WTC11 (cell line): ENCODE results near the gene HNF1A. TPM values are rescaled to one million over a fixed set of nuclear protein-coding genes. Genes with fewer than 3 reads are reported as not detected.
A peak's percentile ranks its signal among the peaks of the same experiment; 100 is the strongest.

ENCODE experiments used
- ATAC-seq: fragments of 200-7000 bp; cut with Tn5 transposase; 2 replicates; pipeline ENCODE4 v1.10.0; 2021; ENCODE audit warnings: mild to moderate bottlenecking, moderate library complexity
- CTCF ChIA-PET: fragments of 300-600 bp; sonication (Branson Sonifier 250); formaldehyde crosslinking; loops from one replicate; lab custom pipeline; 2021; ENCODE audit warnings: antibody characterized with exemption; lab: Charles Lee
- POLR2A ChIA-PET: fragments of 350-600 bp; sonication (Branson Sonifier 250); formaldehyde crosslinking; loops from one replicate; lab custom pipeline; 2021; ENCODE audit warnings: antibody characterized with exemption; lab: Charles Lee
- DNase-seq: peaks from one replicate; pipeline ENCODE4 v3.0.0; 2021; ENCODE audit warnings: low spot score
- H3K27ac Mint-ChIP-seq: 2 replicates; pipeline ENCODE4 v1.8.0; 2021; ENCODE audit warnings: mixed read lengths
- H3K27me3 Mint-ChIP-seq: 2 replicates; pipeline ENCODE4 v1.8.0; 2021; ENCODE audit warnings: low read depth, mild to moderate bottlenecking, moderate library complexity, mixed read lengths
- H3K36me3 Mint-ChIP-seq: 2 replicates; pipeline ENCODE4 v1.8.0; 2021; ENCODE audit warnings: mixed read lengths
- H3K4me1 Mint-ChIP-seq: 2 replicates; pipeline ENCODE4 v1.8.0; 2022; ENCODE audit warnings: mixed read lengths
- H3K4me3 Mint-ChIP-seq: 2 replicates; pipeline ENCODE4 v1.8.0; 2021; ENCODE audit warnings: mild to moderate bottlenecking, moderate library complexity, mixed read lengths
- H3K9me3 Mint-ChIP-seq: 2 replicates; pipeline ENCODE4 v1.8.0; 2021; ENCODE audit warnings: mixed read lengths
- ATF6 ChIP-seq: sonication (generic); formaldehyde crosslinking; IDR thresholded peaks from 2 replicates; pipeline ENCODE4 v1.8.1; 2023; ENCODE audit warnings: mild to moderate bottlenecking, missing genetic modification reagents
- CBFB ChIP-seq: sonication (generic); formaldehyde crosslinking; IDR thresholded peaks from 2 replicates; pipeline ENCODE4 v1.8.1; 2022; ENCODE audit warnings: mild to moderate bottlenecking, low read depth, missing genetic modification reagents
- CREM ChIP-seq: sonication (generic); formaldehyde crosslinking; IDR thresholded peaks from 2 replicates; pipeline ENCODE4 v1.8.1; 2022; ENCODE audit warnings: mild to moderate bottlenecking, missing genetic modification reagents, moderate library complexity
- E2F4 ChIP-seq: sonication (generic); formaldehyde crosslinking; IDR thresholded peaks from 2 replicates; pipeline ENCODE4 v1.8.1; 2022; ENCODE audit warnings: low read depth, mild to moderate bottlenecking, moderate library complexity, missing genetic modification reagents, borderline replicate concordance
- EMX1 ChIP-seq: fragments of 250-450 bp; sonication (Bioruptor Pico); IDR thresholded peaks from 2 replicates; pipeline ENCODE4 v1.8.0; 2021; ENCODE audit warnings: mild to moderate bottlenecking
- FOXP1 ChIP-seq: sonication (generic); formaldehyde crosslinking; IDR thresholded peaks from 2 replicates; pipeline ENCODE4 v1.8.0; 2022; ENCODE audit warnings: missing genetic modification reagents, mild to moderate bottlenecking, moderate library complexity, borderline replicate concordance
- GRHL2 ChIP-seq: fragments of 250-450 bp; sonication (Bioruptor Pico); IDR thresholded peaks from 2 replicates; pipeline ENCODE4 v1.8.0; 2022; ENCODE audit warnings: mild to moderate bottlenecking, moderate library complexity; ENCODE audit not compliant: insufficient replicate concordance, severe bottlenecking
- GTF2I ChIP-seq: fragments of 250-450 bp; sonication (Bioruptor Pico); conservative IDR thresholded peaks from 2 replicates; pipeline ENCODE4 v1.4.0; 2021; ENCODE audit warnings: mild to moderate bottlenecking
- KAT7 ChIP-seq: sonication (generic); formaldehyde crosslinking; IDR thresholded peaks from 2 replicates; pipeline ENCODE4 v1.8.1; 2023; ENCODE audit warnings: missing genetic modification reagents, mild to moderate bottlenecking, borderline replicate concordance
- NFYB ChIP-seq: sonication (generic); formaldehyde crosslinking; conservative IDR thresholded peaks from 2 replicates; pipeline ENCODE4 v1.8.0; 2022; ENCODE audit warnings: low read depth, missing genetic modification reagents
- OVOL2 ChIP-seq: fragments of 250-450 bp; sonication (Bioruptor Pico); IDR thresholded peaks from 2 replicates; pipeline ENCODE4 v1.9.0; 2021; ENCODE audit warnings: mild to moderate bottlenecking, borderline replicate concordance
- PRRX2 ChIP-seq: fragments of 250-450 bp; sonication (Bioruptor Pico); IDR thresholded peaks from 2 replicates; pipeline ENCODE4 v1.8.0; 2021; ENCODE audit warnings: mild to moderate bottlenecking
- RELA ChIP-seq: sonication (generic); formaldehyde crosslinking; IDR thresholded peaks from 2 replicates; pipeline ENCODE4 v1.8.1; 2022; ENCODE audit warnings: missing genetic modification reagents, mild to moderate bottlenecking, borderline replicate concordance
- SOX15 ChIP-seq: fragments of 250-450 bp; sonication (Bioruptor Pico); IDR thresholded peaks from 2 replicates; pipeline ENCODE4 v1.9.0; 2021; ENCODE audit warnings: mild to moderate bottlenecking
- TP53 ChIP-seq: sonication (generic); formaldehyde crosslinking; IDR thresholded peaks from 2 replicates; pipeline ENCODE4 v1.8.1; 2023; ENCODE audit warnings: mild to moderate bottlenecking, missing genetic modification reagents
- USF2 ChIP-seq: sonication (generic); formaldehyde crosslinking; IDR thresholded peaks from 2 replicates; pipeline ENCODE4 v1.8.1; 2023; ENCODE audit warnings: mild to moderate bottlenecking, missing genetic modification reagents, moderate library complexity
- ZBTB43 ChIP-seq: sonication (generic); formaldehyde crosslinking; IDR thresholded peaks from 2 replicates; pipeline ENCODE4 v1.8.1; 2023; ENCODE audit warnings: mild to moderate bottlenecking, missing genetic modification reagents
- ZMAT4 ChIP-seq: fragments of 250-450 bp; sonication (Bioruptor Pico); IDR thresholded peaks from 2 replicates; pipeline ENCODE4 v1.9.0; 2021; ENCODE audit warnings: mild to moderate bottlenecking
- ZNF281 ChIP-seq: sonication (generic); formaldehyde crosslinking; IDR thresholded peaks from 2 replicates; pipeline ENCODE4 v1.8.0; 2023; ENCODE audit warnings: mild to moderate bottlenecking, missing genetic modification reagents
- ZNF396 ChIP-seq: fragments of 250-450 bp; sonication (Bioruptor Pico); IDR thresholded peaks from 2 replicates; pipeline ENCODE4 v1.8.0; 2021; ENCODE audit warnings: mild to moderate bottlenecking, moderate library complexity, borderline replicate concordance
- ZNF416 ChIP-seq: fragments of 250-450 bp; sonication (Bioruptor Pico); IDR thresholded peaks from 2 replicates; pipeline ENCODE4 v1.9.0; 2021; ENCODE audit warnings: mild to moderate bottlenecking, inconsistent platforms
- ZSCAN18 ChIP-seq: fragments of 250-450 bp; sonication (Bioruptor Pico); IDR thresholded peaks from 2 replicates; pipeline ENCODE4 v2.1.2; 2022; ENCODE audit warnings: mild to moderate bottlenecking, moderate library complexity
- total RNA-seq: library from RNA; stranded (reverse); gene quantifications from 3 replicates; pipeline ENCODE4 v1.2.3, GENCODE V29; 2021

Gene HNF1A
- total RNA-seq, 1 experiment from 2014 or later = not detected

GRCh38 chr12:120981407-120981941, 3.1 kb downstream of the HNF1A start:
- Mint-ChIP-seq H3K9me3 (no peaks in the 10 kb centered on the region), H3K4me3 (no peak overlapping the region), H3K27ac (peak overlapping the region; percentile 80; the same call in 1 of the 2 replicates), H3K36me3 (no peaks in the 10 kb centered on the region), H3K27me3 (no peaks in the 10 kb centered on the region), H3K4me1 (peaks cover 17% of the 10 kb centered on the region)
- TF ChIP-seq GRHL2 (CRISPR knock-in tag) (no peak), GTF2I (CRISPR knock-in tag) (peak; percentile 56)
- ATAC-seq (no peak), DNase-seq (no peak)
- ChIA-PET CTCF (interaction anchor here (1.0 to 4.6 kb wide), 4 partner anchors 10 to 332 kb away, joined by 3 to 35 read pairs (median 10); no protein-coding TSS in a partner anchor), POLR2A (interaction anchor here (0.5 kb wide), 1 partner anchor 316 kb away, joined by 3 read pairs; no protein-coding TSS in a partner anchor)

- H3K27me3 Mint-ChIP-seq = no peaks in the 10 kb centered on the region
- CTCF ChIA-PET = interaction anchor here (0.6 to 3.1 kb wide), 2 partner anchors 11 to 73 kb away, joined by 3 to 14 read pairs; no protein-coding TSS in a partner anchor
- ATAC-seq (no peak), DNase-seq (no peak)
- H3K36me3 Mint-ChIP-seq = no peaks in the 10 kb centered on the region
- H3K9me3 Mint-ChIP-seq = no peaks in the 10 kb centered on the region
- H3K4me3 Mint-ChIP-seq = no peak overlapping the region
- POLR2A ChIA-PET = no interaction called here
- H3K4me1 Mint-ChIP-seq = peaks cover 17% of the 10 kb centered on the region
- no peak for TF ChIP-seq ZBTB43 (CRISPR knock-in tag)
- no peak for TF ChIP-seq ZNF396 (CRISPR knock-in tag)
- TF ChIP-seq ZNF416 (CRISPR knock-in tag) = no peak
- no peak for TF ChIP-seq CREM (CRISPR knock-in tag)
- TF ChIP-seq ZNF281 = no peak
- no peak for TF ChIP-seq ZMAT4 (CRISPR knock-in tag)
- TF ChIP-seq TP53 (CRISPR knock-in tag) = no peak
- TF ChIP-seq USF2 (CRISPR knock-in tag) = no peak
- TF ChIP-seq SOX15 = no peak
- no peak for TF ChIP-seq EMX1 (CRISPR knock-in tag)
- TF ChIP-seq KAT7 (CRISPR knock-in tag) = no peak
- TF ChIP-seq OVOL2 (CRISPR knock-in tag) = no peak
- TF ChIP-seq RELA = no peak
- TF ChIP-seq NFYB (CRISPR knock-in tag) = no peak
- no peak for TF ChIP-seq FOXP1 (CRISPR knock-in tag)
- no peak overlapping the region for H3K27ac Mint-ChIP-seq
These were observed 4.3 kb downstream of the HNF1A start for GRCh38 chr12:120982659-120983058.

GRCh38 chr12:120983759-120984158, 5.4 kb downstream of the HNF1A start:
- ATAC-seq = no peak
- H3K27ac Mint-ChIP-seq = no peak overlapping the region
- ChIA-PET CTCF (interaction anchor here (0.6 to 1.8 kb wide), 3 partner anchors 12 to 1465 kb away, joined by 3 to 10 read pairs (median 5); no protein-coding TSS in a partner anchor), POLR2A (interaction anchor here (2.8 kb wide), 1 partner anchor 11 kb away, joined by 7 read pairs; no protein-coding TSS in a partner anchor)
- H3K27me3 Mint-ChIP-seq = no peaks in the 10 kb centered on the region
- H3K4me1 Mint-ChIP-seq = peaks cover 17% of the 10 kb centered on the region
- H3K36me3 Mint-ChIP-seq = no peaks in the 10 kb centered on the region
- no peak overlapping the region for H3K4me3 Mint-ChIP-seq
- peaks cover 7% of the 10 kb centered on the region for H3K9me3 Mint-ChIP-seq
- no peak for DNase-seq
- TF ChIP-seq PRRX2 (CRISPR knock-in tag) (no peak), ATF6 (CRISPR knock-in tag) (no peak), ZSCAN18 (CRISPR knock-in tag) (no peak), NFYB (CRISPR knock-in tag) (no peak), CBFB (no peak), ZNF396 (CRISPR knock-in tag) (no peak), E2F4 (CRISPR knock-in tag) (no peak)
